ENCODE measurements around the gene VWC2L.

VWC2L gene

DNA sequence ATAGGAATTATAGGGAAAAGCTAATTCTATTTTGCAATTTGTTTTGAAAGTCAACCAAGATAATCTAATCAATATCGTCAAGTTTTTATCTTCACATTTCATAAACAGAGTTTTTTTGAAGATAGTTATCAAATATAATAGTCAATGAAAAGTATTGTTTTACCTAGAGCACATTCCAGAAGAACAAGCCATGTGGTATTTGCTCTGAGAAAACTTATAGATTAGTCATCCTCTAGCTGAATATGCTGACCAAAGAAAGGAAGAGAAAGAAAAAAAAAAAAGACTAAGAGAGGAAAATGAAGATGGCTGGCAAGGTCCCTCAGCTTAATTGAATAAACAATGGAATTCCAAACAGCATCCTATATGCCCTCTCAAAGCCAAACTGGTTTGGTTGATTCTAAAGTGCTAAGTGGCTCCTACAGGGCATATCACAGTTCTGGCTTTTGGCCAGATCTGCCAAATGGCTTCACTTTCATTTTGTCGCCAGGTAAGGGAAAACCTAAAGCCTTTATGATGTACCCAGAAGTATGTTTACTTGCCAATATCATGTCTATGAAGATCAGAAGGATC is 132.6 kb downstream of the VWC2L start:
- Histone ChIP-seq H3K27me3 (ENCODE audit: control insufficient read depth, insufficient read depth, low read length) (no peaks in the 10 kb centered on the region), H3K36me3 (ENCODE audit: control insufficient read depth, insufficient read depth, low read length) (no peaks in the 10 kb centered on the region), H3K9ac (ENCODE audit: low read depth, low read length) (no peak overlapping the region), H3K4me1 (ENCODE audit: control insufficient read depth, insufficient read depth, low read length) (no peaks in the 10 kb centered on the region), H3K9me3 (ENCODE audit: control insufficient read depth, insufficient read depth, low read length) (no peaks in the 10 kb centered on the region), H3K4me3 (ENCODE audit: low read depth, low read length) (no peak overlapping the region)

DNA sequence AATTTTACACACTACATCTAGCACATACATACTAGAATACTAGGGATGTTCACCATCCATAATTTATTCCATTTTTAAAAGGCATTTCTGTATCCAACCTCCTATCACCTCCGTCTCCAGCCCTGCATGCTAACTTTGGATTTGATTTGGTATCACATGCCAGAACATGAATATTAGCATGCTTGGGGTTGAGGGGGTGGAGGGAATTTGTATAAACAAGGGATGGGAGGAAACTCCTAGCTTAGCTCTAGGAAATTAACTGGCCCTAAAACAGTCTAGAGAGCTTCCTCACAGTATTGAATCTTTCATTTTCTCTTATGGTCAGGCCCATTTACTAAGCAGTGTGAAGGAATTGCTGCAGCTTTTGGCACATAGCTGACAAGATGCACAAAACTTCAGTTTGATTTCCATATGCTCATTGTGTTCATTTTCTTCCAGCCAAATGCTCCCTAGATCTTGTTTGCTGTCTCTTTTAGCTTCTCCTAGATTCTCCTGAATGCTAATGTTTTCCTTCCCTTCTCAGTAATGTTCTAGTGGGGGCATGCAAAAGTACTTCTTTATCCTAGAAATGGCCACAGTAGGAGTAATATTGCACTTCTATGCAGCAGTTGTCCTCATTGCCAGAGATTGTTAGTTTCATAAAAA is 135.2 kb downstream of the VWC2L start:
- no peaks in the 10 kb centered on the region for H3K27me3 ChIP-seq (ENCODE audit: control insufficient read depth, insufficient read depth, low read length)

DNA sequence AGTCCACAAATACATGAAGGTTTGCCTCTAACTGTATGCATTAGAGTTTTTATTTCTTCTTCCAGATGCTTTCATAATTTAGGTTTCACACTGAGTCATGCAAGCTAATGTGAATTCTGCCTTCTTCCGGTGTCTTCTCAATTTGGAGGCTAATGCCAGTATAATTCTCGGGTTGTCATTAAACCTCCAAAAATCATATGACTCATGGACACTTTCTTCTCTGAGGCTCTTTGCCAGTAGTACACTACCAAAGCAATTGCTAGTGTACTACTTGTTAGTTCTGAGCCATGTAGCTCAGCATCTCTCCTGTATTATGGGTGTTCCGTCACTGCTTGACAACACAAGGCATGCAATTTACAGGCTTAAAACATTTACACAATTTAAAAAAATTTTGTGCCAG is 137.1 kb downstream of the VWC2L start:
- no peak overlapping the region for H3K9ac ChIP-seq (ENCODE audit: low read depth, low read length)
- no peaks in the 10 kb centered on the region for H3K36me3 ChIP-seq (ENCODE audit: control insufficient read depth, insufficient read depth, low read length)
- H3K4me3 ChIP-seq (ENCODE audit: low read depth, low read length), result no peak overlapping the region
- H3K4me1 ChIP-seq (ENCODE audit: control insufficient read depth, insufficient read depth, low read length), result no peaks in the 10 kb centered on the region
- H3K27me3 ChIP-seq (ENCODE audit: control insufficient read depth, insufficient read depth, low read length), result no peaks in the 10 kb centered on the region
- H3K9me3 ChIP-seq (ENCODE audit: control insufficient read depth, insufficient read depth, low read length), result no peaks in the 10 kb centered on the region

More for the DNA sequence above, 135.2 kb downstream of the VWC2L start:
- no peak overlapping the region for H3K4me3 ChIP-seq (ENCODE audit: low read depth, low read length)
- no peaks in the 10 kb centered on the region for H3K9me3 ChIP-seq (ENCODE audit: control insufficient read depth, insufficient read depth, low read length)
- H3K36me3 ChIP-seq (ENCODE audit: control insufficient read depth, insufficient read depth, low read length), result no peaks in the 10 kb centered on the region
- H3K4me1 ChIP-seq (ENCODE audit: control insufficient read depth, insufficient read depth, low read length), result no peaks in the 10 kb centered on the region
- H3K9ac ChIP-seq (ENCODE audit: low read depth, low read length), result no peak overlapping the region

DNA sequence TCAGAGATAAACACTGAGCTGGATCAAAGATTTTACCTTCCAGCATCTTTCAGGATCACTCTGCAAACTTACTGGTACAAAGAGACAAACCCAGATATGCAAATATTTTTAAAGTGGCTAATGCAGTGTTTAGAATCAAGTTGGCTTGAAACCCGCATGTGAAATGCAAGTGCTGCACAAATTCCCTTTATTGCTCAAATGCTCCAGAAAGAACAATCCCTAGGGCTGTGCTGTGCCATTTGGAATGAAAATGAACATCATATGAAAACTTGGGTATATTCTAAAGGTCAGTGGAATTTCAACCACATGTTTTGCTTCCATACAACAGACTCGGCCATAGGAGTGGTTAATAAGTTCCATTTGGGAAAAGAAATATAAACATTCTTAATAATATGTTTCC is 139.1 kb downstream of the VWC2L start:
- Histone ChIP-seq H3K4me3 (ENCODE audit: low read depth, low read length) (no peak overlapping the region), H3K27me3 (ENCODE audit: control insufficient read depth, insufficient read depth, low read length) (no peaks in the 10 kb centered on the region), H3K4me1 (ENCODE audit: control insufficient read depth, insufficient read depth, low read length) (no peaks in the 10 kb centered on the region), H3K9me3 (ENCODE audit: control insufficient read depth, insufficient read depth, low read length) (no peaks in the 10 kb centered on the region), H3K9ac (ENCODE audit: low read depth, low read length) (no peak overlapping the region), H3K36me3 (ENCODE audit: control insufficient read depth, insufficient read depth, low read length) (no peaks in the 10 kb centered on the region)

DNA sequence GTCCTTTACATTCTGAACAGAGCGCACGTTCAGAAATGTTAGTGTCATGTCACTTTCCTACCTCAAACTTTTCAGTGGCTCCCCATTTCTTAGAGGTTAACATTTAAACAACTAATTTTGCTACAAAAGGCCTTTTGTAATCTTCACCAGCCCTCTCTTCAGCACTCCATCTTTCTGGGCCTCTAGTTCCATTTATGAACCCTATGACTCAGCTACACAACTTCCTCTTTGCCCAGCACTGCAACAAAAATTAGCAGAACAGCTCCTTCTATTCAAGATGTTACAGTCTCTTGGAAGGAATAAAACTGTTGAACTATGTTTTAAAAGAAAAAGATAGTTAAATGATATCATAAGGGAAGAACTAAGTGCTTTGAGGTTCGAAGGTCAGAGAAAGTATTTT is 139.9 kb downstream of the VWC2L start:
- Histone ChIP-seq H3K9me3 (ENCODE audit: control insufficient read depth, insufficient read depth, low read length) (no peaks in the 10 kb centered on the region), H3K9ac (ENCODE audit: low read depth, low read length) (no peak overlapping the region), H3K36me3 (ENCODE audit: control insufficient read depth, insufficient read depth, low read length) (no peaks in the 10 kb centered on the region), H3K4me3 (ENCODE audit: low read depth, low read length) (no peak overlapping the region), H3K27me3 (ENCODE audit: control insufficient read depth, insufficient read depth, low read length) (no peaks in the 10 kb centered on the region), H3K4me1 (ENCODE audit: control insufficient read depth, insufficient read depth, low read length) (no peaks in the 10 kb centered on the region)

DNA sequence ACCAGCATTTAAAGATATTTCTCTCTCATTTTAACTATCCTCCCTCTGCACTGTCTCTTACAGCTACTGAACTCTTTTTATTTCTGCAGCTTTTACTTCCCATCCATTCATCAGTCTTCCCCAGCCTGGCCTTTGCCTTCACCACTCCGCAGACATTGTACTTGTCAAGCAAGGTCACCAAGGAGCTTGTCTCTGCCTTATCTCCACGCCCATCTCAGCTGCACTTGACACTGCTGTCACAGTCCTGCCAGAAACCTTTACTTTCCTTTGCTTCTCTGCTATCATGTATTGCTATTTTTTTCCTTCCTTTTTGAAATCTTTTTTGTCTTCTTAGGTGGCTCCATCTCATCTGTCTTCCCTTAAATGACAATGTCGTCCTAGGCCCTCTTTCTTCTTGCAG is 147.0 kb downstream of the VWC2L start:
- Histone ChIP-seq H3K4me3 (ENCODE audit: low read depth, low read length) (no peak overlapping the region), H3K27me3 (ENCODE audit: control insufficient read depth, insufficient read depth, low read length) (no peaks in the 10 kb centered on the region), H3K36me3 (ENCODE audit: control insufficient read depth, insufficient read depth, low read length) (no peaks in the 10 kb centered on the region), H3K9me3 (ENCODE audit: control insufficient read depth, insufficient read depth, low read length) (no peaks in the 10 kb centered on the region), H3K9ac (ENCODE audit: low read depth, low read length) (no peak overlapping the region), H3K4me1 (ENCODE audit: control insufficient read depth, insufficient read depth, low read length) (no peaks in the 10 kb centered on the region)

DNA sequence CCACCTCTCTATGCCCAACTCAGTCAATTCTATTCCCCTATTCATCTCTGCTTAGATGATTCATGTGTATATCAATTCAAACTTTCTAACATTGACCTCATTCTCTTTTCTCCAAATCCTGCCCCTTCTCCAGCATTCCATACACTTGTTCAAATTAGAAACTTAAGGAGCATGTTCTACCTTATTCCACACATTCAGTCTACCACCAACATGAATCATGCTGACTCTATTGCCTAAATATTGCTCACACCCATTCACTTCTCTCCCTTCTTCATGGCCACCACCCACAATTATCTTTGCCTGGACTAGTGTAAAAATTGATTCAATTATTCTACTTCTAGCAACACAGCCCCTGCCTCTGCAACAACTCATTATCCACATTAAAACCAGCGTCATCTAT is 147.5 kb downstream of the VWC2L start:
- Histone ChIP-seq H3K9me3 (ENCODE audit: control insufficient read depth, insufficient read depth, low read length) (no peaks in the 10 kb centered on the region), H3K4me3 (ENCODE audit: low read depth, low read length) (no peak overlapping the region), H3K27me3 (ENCODE audit: control insufficient read depth, insufficient read depth, low read length) (no peaks in the 10 kb centered on the region), H3K4me1 (ENCODE audit: control insufficient read depth, insufficient read depth, low read length) (no peaks in the 10 kb centered on the region), H3K9ac (ENCODE audit: low read depth, low read length) (no peak overlapping the region), H3K36me3 (ENCODE audit: control insufficient read depth, insufficient read depth, low read length) (no peaks in the 10 kb centered on the region)

DNA sequence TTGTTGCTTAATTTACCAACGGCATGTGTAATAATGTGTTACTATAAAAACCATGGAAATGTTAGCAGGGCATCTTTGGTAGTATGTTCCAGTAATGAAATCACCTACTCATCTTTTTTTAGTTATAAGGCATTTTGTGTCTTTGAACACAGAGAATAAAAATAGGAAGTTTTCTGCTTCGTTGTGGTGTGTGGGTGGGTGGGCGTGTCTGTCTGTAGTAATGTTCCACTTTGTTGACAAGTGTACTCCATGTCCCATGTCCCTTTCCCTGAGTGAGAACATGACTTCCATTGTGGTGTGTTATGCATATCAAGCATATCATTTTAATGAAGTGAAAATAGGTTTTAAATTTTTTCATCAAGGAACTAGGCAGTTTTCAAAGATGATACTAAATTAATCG is 149.3 kb downstream of the VWC2L start:
- Histone ChIP-seq H3K4me1 (ENCODE audit: control insufficient read depth, insufficient read depth, low read length) (no peaks in the 10 kb centered on the region), H3K27me3 (ENCODE audit: control insufficient read depth, insufficient read depth, low read length) (no peaks in the 10 kb centered on the region), H3K4me3 (ENCODE audit: low read depth, low read length) (no peak overlapping the region), H3K9me3 (ENCODE audit: control insufficient read depth, insufficient read depth, low read length) (no peaks in the 10 kb centered on the region), H3K9ac (ENCODE audit: low read depth, low read length) (no peak overlapping the region), H3K36me3 (ENCODE audit: control insufficient read depth, insufficient read depth, low read length) (no peaks in the 10 kb centered on the region)

DNA sequence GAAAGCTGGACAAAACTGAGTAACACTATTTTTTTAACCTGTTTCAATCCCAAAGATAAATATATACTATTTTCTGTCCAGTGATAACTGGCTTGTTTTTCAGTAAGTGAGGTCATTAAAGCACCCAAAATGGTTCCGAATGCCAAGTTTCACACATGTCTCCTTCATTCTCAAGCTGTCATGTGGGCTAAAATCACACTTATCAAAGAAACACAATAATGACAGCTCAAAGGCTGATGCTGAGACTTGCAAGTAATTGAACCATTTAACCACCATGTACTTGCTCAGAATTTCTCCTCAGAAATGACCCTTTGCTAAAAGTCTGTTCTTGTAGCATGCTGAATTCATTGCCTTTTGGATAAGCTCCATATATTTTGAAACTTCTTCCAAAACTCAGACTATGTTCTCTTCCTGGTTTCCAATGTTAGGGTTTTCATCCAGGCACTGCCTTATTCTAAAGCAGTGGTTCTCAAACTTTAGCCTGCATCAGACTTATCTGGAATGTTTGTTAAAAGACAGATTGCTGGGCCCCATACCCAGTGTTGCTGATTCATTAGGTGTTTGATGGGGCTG is 149.8 kb downstream of the VWC2L start:
- no peaks in the 10 kb centered on the region for H3K27me3 ChIP-seq (ENCODE audit: control insufficient read depth, insufficient read depth, low read length)
- no peaks in the 10 kb centered on the region for H3K36me3 ChIP-seq (ENCODE audit: control insufficient read depth, insufficient read depth, low read length)
- no peak overlapping the region for H3K4me3 ChIP-seq (ENCODE audit: low read depth, low read length)
- H3K4me1 ChIP-seq (ENCODE audit: control insufficient read depth, insufficient read depth, low read length), result no peaks in the 10 kb centered on the region
- H3K9me3 ChIP-seq (ENCODE audit: control insufficient read depth, insufficient read depth, low read length), result no peaks in the 10 kb centered on the region
- H3K9ac ChIP-seq (ENCODE audit: low read depth, low read length), result no peak overlapping the region

DNA sequence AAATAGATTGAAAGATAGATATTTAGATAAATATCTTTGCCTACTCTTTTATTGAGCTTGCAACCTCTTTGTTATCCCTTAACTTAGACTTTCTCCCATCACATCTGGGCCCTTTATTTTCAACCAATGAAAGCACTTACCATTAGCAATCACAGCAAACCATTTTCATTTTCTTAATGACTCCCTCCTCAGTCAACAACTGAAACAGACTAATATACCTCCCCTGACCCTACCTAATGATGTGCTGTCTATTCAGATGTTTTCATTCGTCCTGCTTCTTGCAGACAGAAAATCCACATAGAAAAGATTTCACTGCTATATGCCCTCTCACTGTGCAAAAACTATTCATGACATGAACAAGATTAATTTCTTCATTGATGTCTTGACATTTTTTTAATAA is 154.4 kb downstream of the VWC2L start:
- H3K9me3 ChIP-seq (ENCODE audit: control insufficient read depth, insufficient read depth, low read length), result no peaks in the 10 kb centered on the region
- no peaks in the 10 kb centered on the region for H3K27me3 ChIP-seq (ENCODE audit: control insufficient read depth, insufficient read depth, low read length)
- H3K36me3 ChIP-seq (ENCODE audit: control insufficient read depth, insufficient read depth, low read length), result no peaks in the 10 kb centered on the region
- H3K4me1 ChIP-seq (ENCODE audit: control insufficient read depth, insufficient read depth, low read length), result no peaks in the 10 kb centered on the region
- no peak overlapping the region for H3K9ac ChIP-seq (ENCODE audit: low read depth, low read length)
- no peak overlapping the region for H3K4me3 ChIP-seq (ENCODE audit: low read depth, low read length)

DNA sequence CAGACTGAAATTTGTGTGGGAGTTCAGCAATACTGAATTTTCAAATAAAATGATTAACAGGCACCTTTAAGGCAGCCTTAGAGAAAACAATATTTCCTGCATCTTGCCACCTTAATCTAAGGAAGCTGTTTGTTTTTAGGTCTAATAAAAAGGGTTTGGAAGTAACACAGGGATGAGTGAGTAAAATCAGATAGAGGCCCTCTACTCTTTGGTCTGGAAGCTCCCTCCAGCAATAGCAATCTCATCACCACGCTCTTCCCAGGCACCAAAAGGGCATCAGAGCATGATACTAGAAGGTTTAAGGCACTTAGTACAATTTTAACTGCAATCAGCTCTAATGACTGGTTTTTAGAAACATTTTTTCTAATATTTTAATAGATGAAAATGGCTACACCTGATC is 155.6 kb downstream of the VWC2L start:
- no peaks in the 10 kb centered on the region for H3K9me3 ChIP-seq (ENCODE audit: control insufficient read depth, insufficient read depth, low read length)
- H3K4me1 ChIP-seq (ENCODE audit: control insufficient read depth, insufficient read depth, low read length), result no peaks in the 10 kb centered on the region
- no peaks in the 10 kb centered on the region for H3K27me3 ChIP-seq (ENCODE audit: control insufficient read depth, insufficient read depth, low read length)
- no peak overlapping the region for H3K9ac ChIP-seq (ENCODE audit: low read depth, low read length)
- no peaks in the 10 kb centered on the region for H3K36me3 ChIP-seq (ENCODE audit: control insufficient read depth, insufficient read depth, low read length)
- H3K4me3 ChIP-seq (ENCODE audit: low read depth, low read length), result no peak overlapping the region

DNA sequence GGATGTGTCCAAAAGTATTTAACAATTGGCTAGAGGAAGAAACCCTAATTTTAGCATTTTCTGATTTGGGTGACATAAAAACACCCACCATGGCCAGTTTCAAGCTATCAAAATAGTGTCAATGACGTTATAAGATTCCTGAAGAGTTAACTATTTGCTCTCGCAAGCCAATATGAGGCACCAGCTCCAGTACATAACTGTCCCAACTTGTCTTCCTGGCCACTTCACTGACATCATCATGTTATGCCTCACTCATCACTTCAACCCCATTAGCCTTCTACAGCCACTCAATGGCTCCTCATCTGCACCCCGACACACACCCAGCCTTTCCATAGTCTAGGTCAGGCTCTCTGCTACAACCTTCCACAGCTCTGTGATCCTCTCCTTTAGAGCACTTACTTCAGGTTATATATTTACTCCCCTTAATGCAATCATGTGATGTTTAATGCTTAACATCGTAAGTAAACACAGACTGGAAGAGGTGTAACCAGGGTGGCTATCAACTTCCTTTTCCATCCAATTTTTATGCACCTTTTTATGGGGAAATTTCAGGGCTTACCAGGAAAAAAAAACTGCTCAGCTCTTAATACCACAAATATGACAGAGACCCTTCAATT is 158.7 kb downstream of the VWC2L start:
- no peaks in the 10 kb centered on the region for H3K36me3 ChIP-seq (ENCODE audit: control insufficient read depth, insufficient read depth, low read length)
- no peaks in the 10 kb centered on the region for H3K4me1 ChIP-seq (ENCODE audit: control insufficient read depth, insufficient read depth, low read length)
- no peaks in the 10 kb centered on the region for H3K27me3 ChIP-seq (ENCODE audit: control insufficient read depth, insufficient read depth, low read length)
- H3K9me3 ChIP-seq (ENCODE audit: control insufficient read depth, insufficient read depth, low read length), result no peaks in the 10 kb centered on the region
- no peak overlapping the region for H3K9ac ChIP-seq (ENCODE audit: low read depth, low read length)
- no peak overlapping the region for H3K4me3 ChIP-seq (ENCODE audit: low read depth, low read length)

Measured in iPS-15b (cell line).